Esophagus muscularis mucosa (tissue), 4 donors: ENCODE results near the gene LHPP. TPM values are rescaled to one million over a fixed set of nuclear protein-coding genes. Genes with fewer than 3 reads are reported as not detected.

Experiments used
- DNase-seq: peaks from one replicate; pipeline ENCODE4 v3.0.0-alpha.2; 2017; ENCODE audit errors: extremely low spot score
- H3K27ac ChIP-seq, 4 donors: fragments of 200-600 bp; sonication (generic); replicated peaks in 1 of 4; 1 replicate in 3 of 4; 2 replicates in 1 of 4; pipeline ENCODE4 v1.5.1; 2016 to 2019; ENCODE audit warnings: mild to moderate bottlenecking in 1 of 4
- H3K27me3 ChIP-seq, 4 donors: fragments of 200-600 bp; sonication (generic); one replicate each; pipeline versions ENCODE4 v1.5.1 to v1.6.0; 2016 to 2019
- H3K36me3 ChIP-seq, 4 donors: fragments of 200-600 bp; sonication (generic); one replicate each; pipeline ENCODE4 v1.5.1; 2016 to 2019
- H3K4me1 ChIP-seq, 4 donors: fragments of 200-600 bp; sonication (generic); one replicate each; pipeline ENCODE4 v1.5.1; 2016 to 2019
- H3K4me3 ChIP-seq, 4 donors: fragments of 200-600 bp; sonication (generic); 1 replicate in 2 of 4; 2 replicates in 2 of 4; pipeline ENCODE4 v1.5.1; 2016 to 2019; ENCODE audit warnings: mild to moderate bottlenecking in 4 of 4, moderate library complexity in 1 of 4
- H3K9me3 ChIP-seq, 4 donors: fragments of 200-600 bp; sonication (generic); 1 replicate in 3 of 4; 2 replicates in 1 of 4; pipeline ENCODE4 v1.5.1; 2016 to 2019
- CTCF ChIP-seq, 3 experiments: fragments of 200-600 bp in 2 of 3; fragments of 450-650 bp in 1 of 3; sonication (generic) in 2 of 3; IDR thresholded peaks; one replicate each; pipeline ENCODE4 v1.5.1; 2017 to 2019; ENCODE audit warnings: antibody characterized with exemption in 3 of 3, mild to moderate bottlenecking in 2 of 3, moderate library complexity in 1 of 3
- EP300 ChIP-seq: sonication (generic); formaldehyde crosslinking; IDR thresholded peaks from one replicate; pipeline ENCODE4 v1.6.1; 2017; ENCODE audit warnings: antibody characterized with exemption
- POLR2A ChIP-seq: fragments of 450-650 bp; IDR thresholded peaks from one replicate; pipeline ENCODE4 v1.6.1; 2017; ENCODE audit warnings: antibody characterized with exemption, moderate library complexity, mild to moderate bottlenecking, low read depth
- POLR2AphosphoS5 ChIP-seq, 2 donors: sonication (generic); formaldehyde crosslinking; IDR thresholded peaks; one replicate each; pipeline ENCODE4 v1.6.1; 2017; ENCODE audit warnings: antibody characterized with exemption in 2 of 2
- WGBS: methylation state at CpG from one replicate; pipeline ENCODE4 v1.1.5; 2018; 5-methylcytosine and 5-hydroxymethylcytosine counted together
- intact Hi-C: fragments of 100-400 bp; cut with DNase I; formaldehyde crosslinking; loops from one replicate; pipeline ENCODE4 v1.15.1; 2023
- total RNA-seq, 4 donors: library from RNA; depleted of rRNA; stranded (reverse); fragments of >200 nt; gene quantifications; one replicate each; pipeline versions ENCODE4 v1.1.0 to v1.2.1, GENCODE V29; 2016

LHPP gene
- total RNA-seq, 4 donors from 2014 or later, result 10.8 to 20.9 (median 15.7) TPM

DNA sequence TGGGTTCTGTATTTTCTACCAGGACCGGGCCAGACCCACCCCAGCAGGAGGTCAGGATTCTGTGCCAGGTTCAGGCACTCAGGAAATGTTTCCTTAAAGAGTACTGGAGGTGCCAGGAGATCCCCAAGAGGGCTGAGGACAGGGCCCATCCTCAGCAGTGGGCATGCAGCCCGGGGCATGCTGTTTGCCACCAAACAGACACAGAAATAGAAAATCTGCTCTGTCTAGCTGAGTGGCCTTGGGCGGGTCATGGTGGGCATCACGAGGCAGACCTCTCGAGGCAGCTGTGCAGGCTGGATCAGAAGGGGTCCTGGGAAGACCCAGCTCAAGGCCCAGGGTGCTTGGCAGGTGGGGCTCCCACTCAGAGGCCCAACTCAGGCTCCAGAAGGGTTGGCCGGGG lies 177.6 kb downstream of the LHPP start:
- TF ChIP-seq CTCF (IDR thresholded peaks at IDR 0.05) (no peak), EP300 (no peak), POLR2AphosphoS5 (IDR thresholded peaks at IDR 0.05) (no peak), POLR2A (no peak)
- 98% methylated on average over 5 of the region's 6 CpGs for WGBS
- Histone ChIP-seq H3K4me3 (no peak overlapping the region), H3K27me3 (no peaks in the 10 kb centered on the region), H3K27ac (no peak overlapping the region), H3K4me1 (peaks cover 40 to 72% (median 51%) of the 10 kb centered on the region in 4 donors), H3K9me3 (no peaks in the 10 kb centered on the region), H3K36me3 (peaks cover 0 to 4% (median 0%) of the 10 kb centered on the region in 4 donors)
- intact Hi-C loops, result no loop called here
- DNase-seq, result no peak

DNA sequence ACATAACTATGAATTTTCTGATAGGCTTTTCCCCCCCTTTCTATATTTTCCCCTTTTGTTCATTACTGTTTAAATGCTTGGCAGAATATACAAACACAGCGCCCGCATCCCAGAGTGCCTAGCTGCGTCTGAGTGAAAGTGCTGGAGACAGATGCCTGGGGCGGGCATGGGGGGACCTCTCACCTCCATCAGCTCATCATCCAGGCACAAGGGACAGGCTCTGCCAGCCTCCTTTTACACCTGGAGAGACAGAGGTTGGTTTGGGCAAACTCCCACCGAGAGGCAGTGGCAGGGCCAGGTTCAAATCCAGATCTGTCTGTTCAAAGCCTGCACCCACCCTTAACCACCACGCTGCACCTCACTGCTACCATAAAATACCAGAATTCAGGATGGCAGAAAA lies 178.0 kb downstream of the LHPP start:
- WGBS, result 97% methylated on average over 6 of the region's 6 CpGs
- no peaks in the 10 kb centered on the region for H3K27me3 ChIP-seq
- TF ChIP-seq CTCF (IDR thresholded peaks at IDR 0.05) (no peak), EP300 (no peak), POLR2AphosphoS5 (IDR thresholded peaks at IDR 0.05) (no peak), POLR2A (no peak)
- H3K27ac ChIP-seq, result no peak overlapping the region
- intact Hi-C loops, result no loop called here
- no peak overlapping the region for H3K4me3 ChIP-seq
- no peak for DNase-seq
- no peaks in the 10 kb centered on the region for H3K9me3 ChIP-seq
- peaks cover 0 to 4% (median 0%) of the 10 kb centered on the region in 4 donors for H3K36me3 ChIP-seq
- H3K4me1 ChIP-seq, result peaks cover 45 to 76% (median 55%) of the 10 kb centered on the region in 4 donors

DNA sequence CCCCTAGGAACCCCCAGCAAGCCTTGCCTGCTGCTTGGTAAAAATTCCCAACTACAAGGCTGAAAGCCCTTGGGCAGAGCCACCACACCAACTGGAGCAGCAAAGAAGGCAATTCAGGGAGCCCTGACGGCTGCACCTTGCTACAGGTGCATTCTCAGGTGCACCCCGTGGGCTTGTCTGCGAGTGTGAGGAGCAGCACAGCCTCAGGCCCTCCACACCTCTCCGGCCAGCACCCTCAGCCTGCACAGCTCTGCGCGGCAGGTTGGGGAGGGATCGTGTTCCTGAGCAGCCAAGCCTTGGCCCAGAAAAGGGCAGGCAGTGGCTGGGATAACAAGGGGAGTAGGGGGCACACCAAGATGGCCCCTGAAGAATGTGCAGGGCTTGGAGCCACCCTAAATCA lies 178.4 kb downstream of the LHPP start:
- DNase-seq, result no peak
- TF ChIP-seq POLR2A, result no peak
- no peak for TF ChIP-seq EP300
- TF ChIP-seq POLR2AphosphoS5 (IDR thresholded peaks at IDR 0.05), result no peak
- TF ChIP-seq CTCF (IDR thresholded peaks at IDR 0.05), result no peak

GRCh38 chr10:124640538-124641231 lies 179.1 kb downstream of the LHPP start:
- WGBS, result 39% methylated on average over 14 of the region's 20 CpGs
- Histone ChIP-seq H3K4me1 (peaks cover 55 to 85% (median 65%) of the 10 kb centered on the region in 4 donors), H3K4me3 (peak overlapping the region in 1 of 4 donors; percentile 8), H3K9me3 (no peaks in the 10 kb centered on the region), H3K36me3 (peaks cover 0 to 4% (median 0%) of the 10 kb centered on the region in 4 donors), H3K27me3 (no peaks in the 10 kb centered on the region), H3K27ac (peak overlapping the region; percentile 57 to 66 (median 60))
- TF ChIP-seq POLR2A (no peak), POLR2AphosphoS5 (IDR thresholded peaks at IDR 0.05) (no peak), EP300 (no peak), CTCF (IDR thresholded peaks at IDR 0.05) (no peak)
- intact Hi-C loops, result no loop called here
- DNase-seq, result no peak

More for the DNA sequence above, 178.4 kb downstream of the LHPP start:
- peaks cover 0 to 4% (median 0%) of the 10 kb centered on the region in 4 donors for H3K36me3 ChIP-seq
- H3K27ac ChIP-seq, result peak overlapping the region in 3 of 4 donors; percentile 58 to 66 (median 63)
- H3K27me3 ChIP-seq, result no peaks in the 10 kb centered on the region
- intact Hi-C loops, result no loop called here
- peaks cover 49 to 80% (median 59%) of the 10 kb centered on the region in 4 donors for H3K4me1 ChIP-seq
- H3K4me3 ChIP-seq, result no peak overlapping the region
- 94% methylated on average over 7 of the region's 7 CpGs for WGBS
- no peaks in the 10 kb centered on the region for H3K9me3 ChIP-seq
